HG02885 (cell line): ENCODE measurements around the gene E2F1.

Experiments used
- ATAC-seq: cut with Tn5 transposase; IDR thresholded peaks from one replicate; pipeline ENCODE4 v1.9.1; 2021; ENCODE audit warnings: mild to moderate bottlenecking; ENCODE audit not compliant: unreplicated experiment, poor library complexity

The E2F1 gene

GRCh38 chr20:33686100-33686983 lies at the start of gene E2F1:
TSS of gene E2F1 (minus strand) at chr20:33686385. CDS start at chr20:33686264, 121 bp downstream.
- peak; percentile 88 for ATAC-seq

GRCh38 chr20:33733654-33734576 lies 47.7 kb upstream of the E2F1 start:
- ATAC-seq: no peak

- peak; percentile 64 for ATAC-seq
Observed at GRCh38 chr20:33732166-33732970, 46.2 kb upstream of the E2F1 start.

- ATAC-seq: peak; percentile 77
Observed at GRCh38 chr20:33731693-33732165, 45.5 kb upstream of the E2F1 start, which contains the start of gene ZNF341. TSS of gene ZNF341 (plus strand) at chr20:33731996. CDS start at chr20:33732022, 26 bp downstream.

GRCh38 chr20:33730946-33731692 lies 44.9 kb upstream of the E2F1 start:
- ATAC-seq: no peak

- ATAC-seq: no peak
Observed at GRCh38 chr20:33729101-33729500, 42.9 kb upstream of the E2F1 start.

- no peak for ATAC-seq
Observed at GRCh38 chr20:33728463-33728862, 42.3 kb upstream of the E2F1 start.

- no peak for ATAC-seq
Observed at GRCh38 chr20:33727806-33728205, 41.6 kb upstream of the E2F1 start.

GRCh38 chr20:33727115-33727479 lies 40.9 kb upstream of the E2F1 start:
- ATAC-seq: no peak

GRCh38 chr20:33725607-33726264 lies 39.6 kb upstream of the E2F1 start:
- ATAC-seq: no peak

- ATAC-seq: no peak
Observed at GRCh38 chr20:33724439-33725094, 38.4 kb upstream of the E2F1 start.

- no peak for ATAC-seq
Observed at GRCh38 chr20:33721391-33722140, 35.4 kb upstream of the E2F1 start.

GRCh38 chr20:33719989-33720709 lies 34.0 kb upstream of the E2F1 start, which contains the start of gene PXMP4:
TSS of gene PXMP4 (minus strand) at chr20:33720310. CDS start at chr20:33720207, 103 bp downstream.
- ATAC-seq: peak; percentile 96

GRCh38 chr20:33719277-33719988 lies 33.2 kb upstream of the E2F1 start:
- ATAC-seq: no peak

GRCh38 chr20:33716498-33716897 lies 30.3 kb upstream of the E2F1 start:
- no peak for ATAC-seq

GRCh38 chr20:33713865-33714367 lies 27.7 kb upstream of the E2F1 start:
- ATAC-seq: no peak
